H1 (cell line): ENCODE results near the gene PCDHGA1. TPM values are rescaled to one million over a fixed set of nuclear protein-coding genes. Genes with fewer than 3 reads are reported as not detected.

Experiments
- CTCF ChIA-PET: fragments of 300-600 bp; sonication (Branson Sonifier 250); formaldehyde crosslinking; loops from one replicate; lab custom pipeline; 2021; ENCODE audit not compliant: partially characterized antibody; lab: Charles Lee
- POLR2A ChIA-PET: fragments of 300-600 bp; sonication (Branson Sonifier 250); formaldehyde crosslinking; loops from one replicate; lab custom pipeline; 2021; ENCODE audit warnings: inconsistent platforms; ENCODE audit not compliant: partially characterized antibody; lab: Charles Lee
- DNase-seq, 2 experiments: peaks; one replicate each; pipeline versions ENCODE4 v3.0.0 to v3.0.0-alpha.2; 2010 to 2022; ENCODE audit warnings: low spot score in 2 of 2, low read depth in 1 of 2, mixed read lengths in 1 of 2
- FAIRE-seq: peaks from 2 replicates; lab custom pipeline; 2011; peaks lifted over from hg19 to GRCh38; lab: Jason Lieb, UNC
- H2AFZ ChIP-seq: 2 replicates; pipeline ENCODE4 v1.8.1; 2012; ENCODE audit warnings: low read length, inconsistent platforms
- H2AK5ac ChIP-seq: 2 replicates; pipeline ENCODE4 v1.6.1; 2013; ENCODE audit warnings: low read depth, low read length
- H2BK120ac ChIP-seq: replicated peaks from 2 replicates; pipeline ENCODE3; 2013; ENCODE audit warnings: low read depth, low read length, inconsistent platforms
- H2BK12ac ChIP-seq: 2 replicates; pipeline ENCODE4 v1.6.1; 2013; ENCODE audit warnings: low read depth, low read length
- H2BK15ac ChIP-seq: 2 replicates; pipeline ENCODE4 v1.6.1; 2013; ENCODE audit warnings: low read length
- H2BK20ac ChIP-seq: 2 replicates; pipeline ENCODE4 v1.6.1; 2013; ENCODE audit warnings: low read length
- H2BK5ac ChIP-seq: 2 replicates; pipeline ENCODE4 v1.6.1; 2013; ENCODE audit warnings: low read depth, low read length
- H3K14ac ChIP-seq: 2 replicates; pipeline ENCODE4 v1.6.1; 2013; ENCODE audit warnings: inconsistent platforms; ENCODE audit not compliant: insufficient read length
- H3K18ac ChIP-seq: 2 replicates; pipeline ENCODE4 v1.6.1; 2013; ENCODE audit warnings: low read length; ENCODE audit errors: extremely low read depth
- H3K23ac ChIP-seq: 2 replicates; pipeline ENCODE4 v1.6.1; 2013; ENCODE audit warnings: inconsistent platforms; ENCODE audit not compliant: insufficient read length
- H3K23me2 ChIP-seq: 2 replicates; pipeline ENCODE4 v1.6.1; 2013; ENCODE audit warnings: low read depth, low read length
- H3K27ac ChIP-seq: 2 replicates; pipeline ENCODE4 v1.6.1; 2011; ENCODE audit warnings: low read depth, low read length, inconsistent platforms
- H3K27me3 ChIP-seq, 4 experiments: replicated peaks in 1 of 4; 1 replicate in 1 of 4; 2 replicates in 3 of 4; pipeline versions ENCODE4 v1.6.1 to v1.8.1; 2011 to 2013; ENCODE audit warnings: low read length in 3 of 4, mild to moderate bottlenecking in 3 of 4, inconsistent platforms in 2 of 4, mixed read lengths in 2 of 4, moderate library complexity in 1 of 4; ENCODE audit not compliant: control insufficient read depth in 3 of 4, insufficient read depth in 3 of 4; ENCODE audit errors: extremely low read depth in 1 of 4
- H3K36me3 ChIP-seq, 4 experiments: 2 replicates each; pipeline versions ENCODE4 v1.6.1 to v1.8.1; 2011 to 2013; ENCODE audit warnings: mild to moderate bottlenecking in 4 of 4, low read length in 3 of 4, moderate library complexity in 2 of 4, control low read depth in 1 of 4, inconsistent platforms in 1 of 4; ENCODE audit not compliant: insufficient read depth in 4 of 4, control insufficient read depth in 2 of 4
- H3K4ac ChIP-seq: replicated peaks from 2 replicates; pipeline ENCODE3; 2013; ENCODE audit warnings: low read length, low read depth, mixed read lengths, inconsistent platforms; ENCODE audit not compliant: insufficient read length
- H3K4me1 ChIP-seq, 4 experiments: replicated peaks in 1 of 4; 1 replicate in 1 of 4; 2 replicates in 3 of 4; pipeline versions ENCODE4 v1.6.1 to v1.8.1; 2011 to 2013; ENCODE audit warnings: low read length in 3 of 4, inconsistent platforms in 2 of 4, mixed read lengths in 1 of 4; ENCODE audit not compliant: insufficient read depth in 4 of 4, control insufficient read depth in 3 of 4
- H3K4me2 ChIP-seq, 2 experiments: 2 replicates each; pipeline versions ENCODE4 v1.6.1 to v1.8.1; 2011 to 2013; ENCODE audit warnings: low read depth in 2 of 2, low read length in 2 of 2, control low read depth in 1 of 2, inconsistent platforms in 1 of 2, mild to moderate bottlenecking in 1 of 2; ENCODE audit not compliant: insufficient read depth in 1 of 2
- H3K4me3 ChIP-seq, 4 experiments: fragments of 200-600, 300-600 bp in 1 of 4; sonication (generic), shearing (Covaris generic), sonication (Bioruptor Twin) in 1 of 4; 2 replicates each; pipeline versions ENCODE4 v1.5.1 to v1.8.1; 2011 to 2016; ENCODE audit warnings: low read length in 4 of 4, low read depth in 3 of 4, control low read depth in 2 of 4, inconsistent platforms in 2 of 4, mild to moderate bottlenecking in 2 of 4, mixed read lengths in 1 of 4, moderate library complexity in 1 of 4; ENCODE audit not compliant: insufficient read depth in 2 of 4; ENCODE audit errors: extremely low read depth in 1 of 4
- H3K56ac ChIP-seq: replicated peaks from 2 replicates; pipeline ENCODE3; 2013; ENCODE audit warnings: low read depth, mild to moderate bottlenecking, mixed read lengths, low read length, inconsistent platforms; ENCODE audit not compliant: insufficient read length
- H3K79me1 ChIP-seq: 2 replicates; pipeline ENCODE4 v1.6.1; 2013; ENCODE audit warnings: low read depth, low read length, control low read depth
- H3K79me2 ChIP-seq, 2 experiments: 2 replicates each; pipeline versions ENCODE4 v1.6.1 to v1.8.1; 2012 to 2013; ENCODE audit warnings: low read length in 2 of 2, mild to moderate bottlenecking in 2 of 2, inconsistent platforms in 1 of 2; ENCODE audit not compliant: insufficient read depth in 2 of 2, control insufficient read depth in 1 of 2
- H3K9ac ChIP-seq, 4 experiments: replicated peaks in 1 of 4; 1 replicate in 1 of 4; 2 replicates in 3 of 4; pipeline versions ENCODE4 v1.6.1 to v1.8.1; 2011 to 2013; ENCODE audit warnings: low read depth in 3 of 4, low read length in 3 of 4, control low read depth in 2 of 4, mild to moderate bottlenecking in 2 of 4, moderate library complexity in 2 of 4, inconsistent platforms in 1 of 4; ENCODE audit errors: extremely low read depth in 1 of 4
- H3K9me3 ChIP-seq, 2 experiments: 2 replicates each; pipeline versions ENCODE4 v1.6.1 to v1.8.1; 2012 to 2013; ENCODE audit warnings: mild to moderate bottlenecking in 2 of 2, moderate library complexity in 2 of 2, control low read depth in 1 of 2, inconsistent platforms in 1 of 2, low read depth in 1 of 2, low read length in 1 of 2, mixed read lengths in 1 of 2; ENCODE audit not compliant: insufficient read depth in 2 of 2
- H4K20me1 ChIP-seq, 2 experiments: replicated peaks in 1 of 2; 2 replicates each; pipeline versions ENCODE3 to v1.8.1; 2011 to 2013; ENCODE audit warnings: inconsistent platforms in 2 of 2, low read length in 2 of 2, mild to moderate bottlenecking in 1 of 2; ENCODE audit not compliant: insufficient read depth in 2 of 2, control insufficient read depth in 1 of 2
- H4K5ac ChIP-seq: 2 replicates; pipeline ENCODE4 v1.6.1; 2013; ENCODE audit warnings: low read length, low read depth, mixed read lengths, inconsistent platforms; ENCODE audit not compliant: insufficient read length
- H4K8ac ChIP-seq: 2 replicates; pipeline ENCODE4 v1.8.0; 2013; ENCODE audit warnings: mild to moderate bottlenecking, moderate library complexity, low read length, inconsistent platforms; ENCODE audit not compliant: insufficient read depth; ENCODE audit errors: extremely low read depth
- H4K91ac ChIP-seq: replicated peaks from 2 replicates; pipeline ENCODE3; 2013; ENCODE audit warnings: low read length, mixed read lengths, inconsistent platforms; ENCODE audit not compliant: insufficient read length
- CBX5 ChIP-seq: fragments of 300-800, 300-1000 bp; sonication (generic); IDR thresholded peaks from 2 replicates; pipeline ENCODE4 v1.7.1; 2016; ENCODE audit warnings: antibody characterized with exemption, low read length, low read depth
- WGBS, 2 experiments: shearing (Covaris generic) in 1 of 2; methylation state at CpG; one replicate each; pipeline versions ENCODE4 v1.1.6 to v1.1.7; 2013 to 2015; ENCODE audit warnings: low lambda C conversion rate in 2 of 2, mixed read lengths in 2 of 2, inconsistent platforms in 1 of 2, low coverage in 1 of 2, missing lambda C conversion rate in 1 of 2; ENCODE audit not compliant: insufficient replicate concordance in 2 of 2, insufficient coverage in 1 of 2, insufficient read length in 1 of 2; ENCODE audit errors: extremely low coverage in 1 of 2, missing lambda C conversion rate in 1 of 2; 5-methylcytosine and 5-hydroxymethylcytosine counted together
- polyA plus RNA-seq, 7 experiments: library from polyadenylated mRNA; depleted of rRNA in 3 of 7; stranded (reverse) in 5 of 7; unstranded in 2 of 7; fragments of >200 nt in 5 of 7; fragments of 200-250 nt in 2 of 7; gene quantifications; 1 replicate in 5 of 7; 2 replicates in 1 of 7; 4 replicates in 1 of 7; pipeline versions ENCODE4 v1.2.1 to v1.2.3, GENCODE V29; 2011 to 2013; ENCODE audit warnings: missing spikeins in 2 of 7, mixed read lengths in 2 of 7
- total RNA-seq: library from RNA; stranded (reverse); fragmentation: NEBNext Ultra II Directional; extraction: Animal tissue kit (Norgen Biotek cat#: 25700); gene quantifications from 2 replicates; pipeline ENCODE4 v1.2.1, GENCODE V29; 2021

PCDHGA1 gene
- total and polyA plus RNA-seq, 2 of the 8 experiments (the other 6 are each of a cell fraction or from before 2014, with no cell fraction given): 0.57 to 0.89 TPM

GRCh38 chr5:141343953-141344463, 13.7 kb downstream of the PCDHGA1 start:
- H3K18ac ChIP-seq: no peak overlapping the region
- no peaks in the 10 kb centered on the region for H3K23me2 ChIP-seq
- no peak overlapping the region for H4K91ac ChIP-seq
- H3K9ac ChIP-seq: no peak overlapping the region
- 93% methylated on average over 31 of the region's 31 CpGs; no CpG with 5 or more reads in 1 of the 2 experiments for WGBS, 2 experiments
- no peak overlapping the region for H2BK12ac ChIP-seq
- no peaks in the 10 kb centered on the region for H3K79me1 ChIP-seq
- H2AK5ac ChIP-seq: no peak overlapping the region
- peaks cover 30 to 41% of the 10 kb centered on the region in 2 experiments; a peak in 3 of 4 replicates for H3K9me3 ChIP-seq
- H2BK15ac ChIP-seq: no peak overlapping the region
- POLR2A ChIA-PET: interaction anchor here (1.0 kb wide), 2 partner anchors 69 to 170 kb away, joined by 3 read pairs; partner anchors contain the start of gene PCDHGA10
- CTCF ChIA-PET: interaction anchor here (0.7 to 4.8 kb wide), 49 partner anchors 9 to 223 kb away, joined by 3 to 21 read pairs (median 5); partner anchors contain the start of genes PCDHB10, PCDHB14, PCDHB15 and PCDHB4
- H4K8ac ChIP-seq: no peak overlapping the region; the same call in 1 of the 2 replicates
- no peaks in the 10 kb centered on the region for H4K20me1 ChIP-seq
- no peak overlapping the region for H2BK120ac ChIP-seq
- no peaks in the 10 kb centered on the region for H3K4me1 ChIP-seq
- no peak overlapping the region for H3K27ac ChIP-seq
- no peak overlapping the region for H4K5ac ChIP-seq
- H3K4ac ChIP-seq: no peak overlapping the region
- FAIRE-seq (no peak), DNase-seq (no peak)
- H3K4me2 ChIP-seq: no peak overlapping the region
- no peaks in the 10 kb centered on the region for H3K79me2 ChIP-seq
- no peak overlapping the region for H3K14ac ChIP-seq
- H3K4me3 ChIP-seq: no peak overlapping the region; a peak in 1 of 8 replicates
- H2AFZ ChIP-seq: peak overlapping the region; percentile 11; the same call in 1 of the 2 replicates
- no peak overlapping the region for H3K56ac ChIP-seq
- no peaks in the 10 kb centered on the region; a peak in 2 of 8 replicates for H3K36me3 ChIP-seq
- H2BK20ac ChIP-seq: no peak overlapping the region
- H2BK5ac ChIP-seq: no peak overlapping the region
- H3K23ac ChIP-seq: no peak overlapping the region
- H3K27me3 ChIP-seq: no peaks in the 10 kb centered on the region
- no peak for TF ChIP-seq CBX5
